Liver (tissue), 9 donors: ENCODE measurements around the gene EWSR1. TPM values are rescaled to one million over a fixed set of nuclear protein-coding genes. Genes with fewer than 3 reads are reported as not detected.

ENCODE experiments used
- DNase-seq: peaks from one replicate; pipeline ENCODE4 v3.0.0-alpha.2; 2017; ENCODE audit warnings: low spot score
- H3K27ac ChIP-seq, 2 donors: one replicate each; pipeline ENCODE4 v1.7.0; 2013; ENCODE audit warnings: inconsistent platforms in 2 of 2, low read length in 2 of 2, control low read depth in 1 of 2, low read depth in 1 of 2, mild to moderate bottlenecking in 1 of 2
- H3K27me3 ChIP-seq, 4 donors: one replicate each; pipeline versions ENCODE4 v1.6.1 to v1.7.0; 2013; ENCODE audit warnings: low read length in 3 of 4, inconsistent platforms in 1 of 4, mild to moderate bottlenecking in 1 of 4, moderate library complexity in 1 of 4; ENCODE audit not compliant: control insufficient read depth in 4 of 4, insufficient read depth in 4 of 4
- H3K36me3 ChIP-seq, 4 donors: one replicate each; pipeline versions ENCODE4 v1.6.1 to v1.7.0; 2013; ENCODE audit warnings: low read length in 3 of 4, mild to moderate bottlenecking in 3 of 4, low read depth in 1 of 4, moderate library complexity in 1 of 4; ENCODE audit not compliant: control insufficient read depth in 4 of 4, insufficient read depth in 3 of 4
- H3K4me1 ChIP-seq, 4 donors: one replicate each; pipeline versions ENCODE4 v1.6.1 to v1.7.0; 2013; ENCODE audit warnings: low read length in 3 of 4, mild to moderate bottlenecking in 3 of 4, moderate library complexity in 1 of 4; ENCODE audit not compliant: control insufficient read depth in 4 of 4, insufficient read depth in 4 of 4
- H3K4me3 ChIP-seq, 3 donors: one replicate each; pipeline versions ENCODE4 v1.6.1 to v1.7.0; 2013; ENCODE audit warnings: low read length in 3 of 3, control low read depth in 1 of 3, low read depth in 1 of 3, mild to moderate bottlenecking in 1 of 3
- H3K9ac ChIP-seq, 2 donors: one replicate each; pipeline ENCODE4 v1.7.0; 2013; ENCODE audit warnings: low read length in 2 of 2, mild to moderate bottlenecking in 2 of 2, moderate library complexity in 2 of 2, control low read depth in 1 of 2, low read depth in 1 of 2
- H3K9me3 ChIP-seq, 4 donors: one replicate each; pipeline versions ENCODE4 v1.6.1 to v1.7.0; 2013; ENCODE audit warnings: low read length in 3 of 4; ENCODE audit not compliant: control insufficient read depth in 4 of 4
- CTCF ChIP-seq: fragments of 150-350 bp; IDR thresholded peaks from 2 replicates; pipeline ENCODE4 v1.5.1; 2017; ENCODE audit warnings: improper control_type of control experiment, low read depth, low read length; ENCODE audit not compliant: missing input control
- EGR1 ChIP-seq, 2 donors: IDR thresholded peaks; 2 replicates each; pipeline ENCODE4 v1.6.1; 2016 to 2018; ENCODE audit warnings: antibody characterized with exemption in 2 of 2, low read depth in 2 of 2
- FOXA2 ChIP-seq: IDR thresholded peaks from 2 replicates; pipeline ENCODE4 v1.6.1; 2016; ENCODE audit warnings: antibody characterized with exemption
- GABPA ChIP-seq, 2 donors: IDR thresholded peaks in 1 of 2; conservative IDR thresholded peaks in 1 of 2; 2 replicates each; pipeline ENCODE4 v1.6.1; 2016; ENCODE audit warnings: antibody characterized with exemption in 2 of 2, mild to moderate bottlenecking in 1 of 2, moderate library complexity in 1 of 2
- NR2F2 ChIP-seq: IDR thresholded peaks from 2 replicates; pipeline ENCODE4 v1.6.1; 2016; ENCODE audit warnings: antibody characterized with exemption
- RXRA ChIP-seq, 2 donors: IDR thresholded peaks; 2 replicates each; pipeline ENCODE4 v1.6.1; 2017 to 2018; ENCODE audit warnings: antibody characterized with exemption in 2 of 2, mild to moderate bottlenecking in 1 of 2
- SP1 ChIP-seq: IDR thresholded peaks from 2 replicates; pipeline ENCODE4 v1.6.1; 2018; ENCODE audit warnings: antibody characterized with exemption, mild to moderate bottlenecking
- TAF1 ChIP-seq: conservative IDR thresholded peaks from 2 replicates; pipeline ENCODE4 v1.6.1; 2016; ENCODE audit warnings: antibody characterized with exemption, mild to moderate bottlenecking
- WGBS: extraction: QIAGEN DNeasy Blood & Tissue Kit; methylation state at CpG from one replicate; pipeline ENCODE4 v1.1.7; 2013; 5-methylcytosine and 5-hydroxymethylcytosine counted together
- polyA plus RNA-seq, 2 donors: library from polyadenylated mRNA; stranded (reverse) in 1 of 2; unstranded in 1 of 2; fragments of 200-250 nt in 1 of 2; fragments of >200 nt in 1 of 2; fragmentation: Nextera tagmentation in 1 of 2; extraction: Ambion mirVana in 1 of 2; gene quantifications; one replicate each; pipeline versions ENCODE4 v1.2.1 to v1.2.3, GENCODE V29; 2013 to 2015
- total RNA-seq, 2 donors: library from RNA; depleted of rRNA; stranded (reverse); fragments of >200 nt; gene quantifications; one replicate each; pipeline ENCODE4 v1.2.3, GENCODE V29; 2014
- TF ChIP-seq, protein P1 (sequence below): IDR thresholded peaks from 2 replicates; pipeline ENCODE4 v1.6.1; 2016; ENCODE audit warnings: antibody characterized with exemption
- TF ChIP-seq, protein P2 (sequence below): IDR thresholded peaks from 2 replicates; pipeline ENCODE4 v1.6.1; 2016; ENCODE audit warnings: antibody characterized with exemption, mild to moderate bottlenecking
- donor health status: healthy.
- donor health status: healthy.
- donor health status: healthy.
- donor health status: healthy.
- donor health status: healthy.

Gene EWSR1
- total and polyA plus RNA-seq, 4 donors: 64.8 to 134 (median 78.3) TPM

DNA sequence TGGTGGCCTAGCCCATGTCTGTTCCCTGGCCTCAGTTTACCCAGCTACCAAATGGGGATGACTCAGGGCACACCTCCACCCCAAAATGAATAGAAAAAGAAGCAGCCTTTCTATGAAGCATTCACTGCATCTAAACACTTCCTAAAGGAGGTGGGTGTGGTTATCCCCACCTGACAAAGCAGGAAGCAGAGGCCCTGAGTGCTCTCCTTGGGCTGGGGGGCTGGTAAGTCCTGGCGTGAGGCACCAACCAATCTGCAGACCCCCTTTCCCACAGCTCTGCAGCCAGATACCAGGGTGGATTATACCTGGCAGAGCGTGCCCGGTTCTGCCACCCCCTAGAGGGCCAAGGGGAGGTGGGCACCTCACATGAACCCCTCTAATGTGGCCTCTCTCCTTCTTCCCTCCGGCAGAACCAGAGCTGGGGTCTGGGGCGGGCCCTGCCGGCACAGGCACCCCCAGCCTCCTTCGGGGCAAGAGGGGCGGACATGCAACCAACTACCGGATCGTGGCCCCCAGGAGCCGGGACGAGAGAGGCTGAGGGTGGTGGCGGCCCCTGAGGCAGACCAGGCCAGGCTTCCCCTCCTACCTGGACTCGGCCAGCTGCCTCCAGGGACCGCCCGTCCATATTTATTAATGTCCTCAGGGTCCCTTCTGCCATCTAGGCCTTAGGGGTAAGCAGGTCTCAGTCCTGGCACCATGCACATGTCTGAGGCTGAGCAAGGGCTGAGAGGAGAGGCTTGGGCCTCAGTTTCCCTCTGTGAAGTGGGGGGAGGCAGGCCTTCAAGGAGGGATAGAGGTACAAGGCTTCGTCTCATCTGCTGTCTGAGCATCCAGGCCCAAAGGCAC is 9.4 kb upstream of the EWSR1 start:
- Histone ChIP-seq H3K9ac (no peak overlapping the region), H3K27ac (no peak overlapping the region), H3K27me3 (no peaks in the 10 kb centered on the region), H3K9me3 (no peaks in the 10 kb centered on the region), H3K4me1 (no peaks in the 10 kb centered on the region), H3K4me3 (no peak overlapping the region), H3K36me3 (peaks cover 0 to 8% (median 2%) of the 10 kb centered on the region in 4 donors)
- no peak for TF ChIP-seq SP1
- no peak for TF ChIP-seq CTCF
- no peak for TF ChIP-seq RXRA (IDR thresholded peaks at IDR 0.05)
- TF ChIP-seq NR2F2: no peak
- TF ChIP-seq EGR1 (IDR thresholded peaks at IDR 0.05; ENCODE audit: low read depth in 2 of 2): no peak
- TF ChIP-seq, protein P1, sequence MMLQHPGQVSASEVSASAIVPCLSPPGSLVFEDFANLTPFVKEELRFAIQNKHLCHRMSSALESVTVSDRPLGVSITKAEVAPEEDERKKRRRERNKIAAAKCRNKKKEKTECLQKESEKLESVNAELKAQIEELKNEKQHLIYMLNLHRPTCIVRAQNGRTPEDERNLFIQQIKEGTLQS: no peak
- no peak for TF ChIP-seq FOXA2
- TF ChIP-seq, protein P2, sequence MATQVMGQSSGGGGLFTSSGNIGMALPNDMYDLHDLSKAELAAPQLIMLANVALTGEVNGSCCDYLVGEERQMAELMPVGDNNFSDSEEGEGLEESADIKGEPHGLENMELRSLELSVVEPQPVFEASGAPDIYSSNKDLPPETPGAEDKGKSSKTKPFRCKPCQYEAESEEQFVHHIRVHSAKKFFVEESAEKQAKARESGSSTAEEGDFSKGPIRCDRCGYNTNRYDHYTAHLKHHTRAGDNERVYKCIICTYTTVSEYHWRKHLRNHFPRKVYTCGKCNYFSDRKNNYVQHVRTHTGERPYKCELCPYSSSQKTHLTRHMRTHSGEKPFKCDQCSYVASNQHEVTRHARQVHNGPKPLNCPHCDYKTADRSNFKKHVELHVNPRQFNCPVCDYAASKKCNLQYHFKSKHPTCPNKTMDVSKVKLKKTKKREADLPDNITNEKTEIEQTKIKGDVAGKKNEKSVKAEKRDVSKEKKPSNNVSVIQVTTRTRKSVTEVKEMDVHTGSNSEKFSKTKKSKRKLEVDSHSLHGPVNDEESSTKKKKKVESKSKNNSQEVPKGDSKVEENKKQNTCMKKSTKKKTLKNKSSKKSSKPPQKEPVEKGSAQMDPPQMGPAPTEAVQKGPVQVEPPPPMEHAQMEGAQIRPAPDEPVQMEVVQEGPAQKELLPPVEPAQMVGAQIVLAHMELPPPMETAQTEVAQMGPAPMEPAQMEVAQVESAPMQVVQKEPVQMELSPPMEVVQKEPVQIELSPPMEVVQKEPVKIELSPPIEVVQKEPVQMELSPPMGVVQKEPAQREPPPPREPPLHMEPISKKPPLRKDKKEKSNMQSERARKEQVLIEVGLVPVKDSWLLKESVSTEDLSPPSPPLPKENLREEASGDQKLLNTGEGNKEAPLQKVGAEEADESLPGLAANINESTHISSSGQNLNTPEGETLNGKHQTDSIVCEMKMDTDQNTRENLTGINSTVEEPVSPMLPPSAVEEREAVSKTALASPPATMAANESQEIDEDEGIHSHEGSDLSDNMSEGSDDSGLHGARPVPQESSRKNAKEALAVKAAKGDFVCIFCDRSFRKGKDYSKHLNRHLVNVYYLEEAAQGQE: no peak
- TF ChIP-seq TAF1: no peak
- no peak for DNase-seq
- WGBS: 97% methylated on average over 17 of the region's 17 CpGs

DNA sequence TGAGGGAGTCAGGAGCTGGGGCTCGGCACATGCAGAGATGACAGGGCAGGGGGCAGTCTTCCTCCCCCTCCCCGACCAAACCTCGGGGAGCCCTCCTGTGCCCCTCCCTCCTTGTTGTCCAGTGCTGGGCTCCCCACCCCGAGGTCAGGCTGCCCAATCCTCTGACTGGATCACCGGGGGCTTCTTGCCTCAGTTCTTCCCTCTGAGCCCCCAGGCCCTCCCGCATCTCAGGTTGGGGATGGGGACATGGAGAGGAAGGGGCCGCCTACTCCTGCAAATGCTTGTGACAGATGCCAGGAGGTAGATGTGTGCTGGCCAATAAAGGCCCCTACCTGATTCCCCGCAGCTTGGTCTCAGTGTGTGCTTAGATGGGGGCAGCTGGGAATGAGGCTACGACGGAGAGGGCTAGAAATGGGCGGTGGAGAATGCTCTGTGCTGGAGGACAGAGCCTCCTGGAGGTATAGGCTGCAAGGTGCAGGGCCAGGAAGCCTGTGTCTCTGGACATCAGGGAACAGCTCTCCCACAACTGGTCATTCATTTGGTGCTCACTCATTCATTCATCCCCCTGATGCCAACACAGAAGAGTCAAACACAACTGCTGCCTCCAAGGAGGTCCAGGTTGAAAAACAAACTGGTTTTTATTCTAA is 8.7 kb upstream of the EWSR1 start:
- no peaks in the 10 kb centered on the region for H3K9me3 ChIP-seq
- no peak for DNase-seq
- peaks cover 0 to 10% (median 2%) of the 10 kb centered on the region in 4 donors for H3K36me3 ChIP-seq
- H3K27ac ChIP-seq: no peak overlapping the region
- no peaks in the 10 kb centered on the region for H3K27me3 ChIP-seq
- TF ChIP-seq RXRA (IDR thresholded peaks at IDR 0.05) (no peak), GABPA (IDR thresholded peaks at IDR 0.05 in 1 of 2, conservative IDR thresholded peaks at IDR 0.05 in 1 of 2) (no peak), CTCF (no peak), EGR1 (IDR thresholded peaks at IDR 0.05; ENCODE audit: low read depth in 2 of 2) (no peak)
- TF ChIP-seq, protein P2: no peak
- TF ChIP-seq, protein P1: no peak
- H3K4me3 ChIP-seq: no peak overlapping the region
- no peaks in the 10 kb centered on the region for H3K4me1 ChIP-seq
- no peak overlapping the region for H3K9ac ChIP-seq
- WGBS: 92% methylated on average over 11 of the region's 11 CpGs
